Left kidney (tissue), 2 donors: Measurements from ENCODE around the gene USP54. TPM values are rescaled to one million over a fixed set of nuclear protein-coding genes. Genes with fewer than 3 reads are reported as not detected.

Experiments
- DNase-seq: peaks from one replicate; pipeline ENCODE4 v3.0.0-alpha.2; 2013
- polyA plus RNA-seq: library from polyadenylated mRNA; unstranded; fragments of 120-200 nt; gene quantifications from one replicate; pipeline ENCODE4 v1.2.1, GENCODE V29; 2013; ENCODE audit not compliant: insufficient read length

The USP54 gene
- polyA plus RNA-seq, 1 donor, result 54.6 TPM

- no peak for DNase-seq
Measured at GRCh38 chr10:73467206-73467605, 123.9 kb downstream of the USP54 start.

GRCh38 chr10:73465978-73466726, 125.0 kb downstream of the USP54 start:
- DNase-seq, result no peak

GRCh38 chr10:73460897-73461296, 130.2 kb downstream of the USP54 start:
- no peak for DNase-seq

- no peak for DNase-seq
Measured at GRCh38 chr10:73459683-73460314, 131.3 kb downstream of the USP54 start.

- DNase-seq, result no peak
Measured at GRCh38 chr10:73456187-73456890, 134.8 kb downstream of the USP54 start.

GRCh38 chr10:73449113-73449512, 142.0 kb downstream of the USP54 start:
- no peak for DNase-seq

- no peak for DNase-seq
Measured at GRCh38 chr10:73448384-73448783, 142.8 kb downstream of the USP54 start.

Other genes with a start within 250 kb of the USP54 start
- 26.6 TPM for gene CFAP70, start 232.5 kb downstream of the USP54 start, polyA plus RNA-seq
- 87.4 TPM for gene ANXA7, start 177.3 kb downstream of the USP54 start, polyA plus RNA-seq
- gene MSS51, start 157.8 kb downstream of the USP54 start, polyA plus RNA-seq, result 6.0 TPM
- 73.1 TPM for gene PPP3CB, start 95.3 kb downstream of the USP54 start, polyA plus RNA-seq
- gene MYOZ1, start 50.1 kb upstream of the USP54 start, polyA plus RNA-seq, result 5.0 TPM
- 1.6 TPM for gene SYNPO2L, start 64.7 kb upstream of the USP54 start, polyA plus RNA-seq
- 35.2 TPM for gene AGAP5, start 106.8 kb upstream of the USP54 start, polyA plus RNA-seq
- gene SEC24C, start 153.0 kb upstream of the USP54 start, polyA plus RNA-seq, result 70.2 TPM
- gene CHCHD1, start 190.7 kb upstream of the USP54 start, polyA plus RNA-seq, result 44.8 TPM
- gene ZSWIM8, start 194.3 kb upstream of the USP54 start, polyA plus RNA-seq, result 116 TPM
- 40.6 TPM for gene NDST2, start 220.3 kb upstream of the USP54 start, polyA plus RNA-seq